AG04449 (cell line): ENCODE results near the gene RAC3.

Experiments used
- CTCF ChIA-PET: fragments of 350-600 bp; formaldehyde crosslinking; extraction: SDS; loops from one replicate; lab custom pipeline; 2021; ENCODE audit warnings: antibody characterized with exemption; lab: Yijun Ruan, JAX
- POLR2A ChIA-PET: fragments of 400-600, 350-600 bp; formaldehyde crosslinking; extraction: SDS; loops from one replicate; lab custom pipeline; 2020; ENCODE audit warnings: antibody characterized with exemption, inconsistent platforms; lab: Yijun Ruan, JAX
- DNase-seq: peaks from one replicate; pipeline ENCODE4 v3.0.0-alpha.2; 2010; ENCODE audit warnings: low read depth, low spot score
- H3K4me3 ChIP-seq: 2 replicates; pipeline ENCODE4 v1.5.1; 2011; ENCODE audit warnings: low read depth, mild to moderate bottlenecking, control low read depth, low read length
- TF ChIP-seq, protein P1 (sequence below): IDR thresholded peaks from one replicate; pipeline ENCODE4 v1.5.1; 2011; ENCODE audit warnings: mild to moderate bottlenecking, moderate library complexity, low read length, control low read depth, inconsistent platforms; ENCODE audit not compliant: insufficient read depth; ENCODE audit errors: missing control alignments

RAC3 gene

DNA sequence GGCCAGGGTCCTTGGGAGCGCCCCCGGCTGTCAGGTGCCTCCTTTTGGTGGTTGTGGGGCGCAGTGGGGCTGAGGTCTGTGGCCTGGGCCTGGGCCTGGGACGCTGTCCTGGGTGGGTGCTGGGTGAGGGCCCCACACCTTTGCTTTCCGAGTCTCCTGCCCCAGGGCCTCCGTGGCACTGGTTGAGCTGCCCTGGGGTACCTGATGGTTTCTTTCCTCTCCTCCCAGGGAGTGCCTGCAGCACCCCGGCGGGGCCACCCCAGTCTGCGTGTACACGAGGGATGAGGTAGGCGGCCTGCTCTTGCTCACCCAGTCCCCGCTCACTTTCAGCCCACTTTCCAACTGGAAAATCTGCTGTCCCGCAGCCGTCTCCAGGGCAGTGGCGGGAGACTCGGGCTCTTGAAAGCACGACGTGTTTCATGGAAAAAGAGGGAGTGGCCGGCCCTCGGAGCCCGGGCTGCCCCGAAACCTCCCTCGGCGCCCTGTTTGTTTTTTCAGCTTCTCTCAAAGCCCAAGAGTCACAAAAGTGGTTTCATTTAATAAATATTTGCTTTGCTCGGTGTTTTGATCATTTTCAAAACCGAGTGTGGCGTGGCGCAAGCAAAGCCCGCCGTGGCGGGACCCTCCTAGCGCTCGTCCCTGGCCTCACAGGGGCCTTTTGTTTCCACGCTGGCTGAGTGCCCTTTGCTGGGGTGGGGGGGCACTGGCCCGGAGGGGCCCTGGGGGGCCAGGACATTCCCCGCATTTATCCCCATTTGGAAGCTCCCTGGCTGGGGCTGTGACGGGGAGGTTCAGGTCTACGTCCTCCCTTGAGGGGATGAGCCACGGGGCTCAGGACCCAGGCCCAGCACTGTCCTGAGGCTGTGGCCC is 36.6 kb upstream of the RAC3 start:
- ChIA-PET POLR2A (no interaction called here), CTCF (interaction anchor here (0.8 to 1.1 kb wide), 2 partner anchors 14 to 35 kb away, joined by 3 read pairs; no protein-coding TSS in a partner anchor)
- TF ChIP-seq, protein P1, sequence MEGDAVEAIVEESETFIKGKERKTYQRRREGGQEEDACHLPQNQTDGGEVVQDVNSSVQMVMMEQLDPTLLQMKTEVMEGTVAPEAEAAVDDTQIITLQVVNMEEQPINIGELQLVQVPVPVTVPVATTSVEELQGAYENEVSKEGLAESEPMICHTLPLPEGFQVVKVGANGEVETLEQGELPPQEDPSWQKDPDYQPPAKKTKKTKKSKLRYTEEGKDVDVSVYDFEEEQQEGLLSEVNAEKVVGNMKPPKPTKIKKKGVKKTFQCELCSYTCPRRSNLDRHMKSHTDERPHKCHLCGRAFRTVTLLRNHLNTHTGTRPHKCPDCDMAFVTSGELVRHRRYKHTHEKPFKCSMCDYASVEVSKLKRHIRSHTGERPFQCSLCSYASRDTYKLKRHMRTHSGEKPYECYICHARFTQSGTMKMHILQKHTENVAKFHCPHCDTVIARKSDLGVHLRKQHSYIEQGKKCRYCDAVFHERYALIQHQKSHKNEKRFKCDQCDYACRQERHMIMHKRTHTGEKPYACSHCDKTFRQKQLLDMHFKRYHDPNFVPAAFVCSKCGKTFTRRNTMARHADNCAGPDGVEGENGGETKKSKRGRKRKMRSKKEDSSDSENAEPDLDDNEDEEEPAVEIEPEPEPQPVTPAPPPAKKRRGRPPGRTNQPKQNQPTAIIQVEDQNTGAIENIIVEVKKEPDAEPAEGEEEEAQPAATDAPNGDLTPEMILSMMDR = no peak
- no peak overlapping the region for H3K4me3 ChIP-seq
- DNase-seq = no peak

DNA sequence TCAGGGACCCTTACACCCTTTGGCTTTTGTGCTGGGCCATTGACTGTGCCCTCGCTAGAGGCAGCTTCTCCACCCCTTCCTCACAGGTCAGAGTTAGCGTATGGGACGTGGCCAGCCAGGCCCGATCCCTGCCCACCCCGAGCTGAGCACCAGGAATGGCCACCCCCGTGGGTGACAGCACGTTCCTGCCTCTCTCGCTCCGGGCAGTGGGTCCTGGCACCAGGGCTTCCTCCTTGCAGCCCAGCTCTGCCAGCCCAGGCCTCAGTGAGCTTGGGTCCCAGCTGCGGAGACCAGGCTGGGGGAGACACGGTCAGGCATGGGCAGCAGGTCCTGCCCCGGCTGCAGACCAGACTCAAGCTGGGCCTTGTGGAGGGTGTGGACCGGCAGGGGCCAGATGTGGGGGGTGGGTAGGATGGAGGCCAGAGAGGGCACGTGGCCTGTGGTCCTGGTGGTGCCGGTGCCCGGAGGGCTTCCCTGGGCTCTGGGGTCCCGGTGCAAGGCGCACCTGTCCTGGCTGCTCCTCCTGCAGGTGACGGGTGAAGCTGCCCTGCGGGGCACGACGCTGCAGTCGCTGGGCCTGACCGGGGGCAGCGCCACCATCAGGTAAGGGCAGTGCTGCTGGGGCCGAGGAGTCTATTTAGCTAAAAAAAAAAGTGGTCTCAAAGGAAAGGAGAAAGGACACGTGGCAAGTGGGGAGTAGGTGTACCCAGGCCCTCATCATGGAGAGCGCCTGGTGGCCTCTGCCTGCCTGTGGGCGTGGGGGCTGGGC is 35.8 kb upstream of the RAC3 start:
- DNase-seq = no peak
- ChIA-PET CTCF (interaction anchor here (1.5 kb wide), 1 partner anchor 26 kb away, joined by 5 read pairs; the partner anchor contains the start of gene CENPX), POLR2A (no interaction called here)
- no peak overlapping the region for H3K4me3 ChIP-seq
- TF ChIP-seq, protein P1 = no peak

DNA sequence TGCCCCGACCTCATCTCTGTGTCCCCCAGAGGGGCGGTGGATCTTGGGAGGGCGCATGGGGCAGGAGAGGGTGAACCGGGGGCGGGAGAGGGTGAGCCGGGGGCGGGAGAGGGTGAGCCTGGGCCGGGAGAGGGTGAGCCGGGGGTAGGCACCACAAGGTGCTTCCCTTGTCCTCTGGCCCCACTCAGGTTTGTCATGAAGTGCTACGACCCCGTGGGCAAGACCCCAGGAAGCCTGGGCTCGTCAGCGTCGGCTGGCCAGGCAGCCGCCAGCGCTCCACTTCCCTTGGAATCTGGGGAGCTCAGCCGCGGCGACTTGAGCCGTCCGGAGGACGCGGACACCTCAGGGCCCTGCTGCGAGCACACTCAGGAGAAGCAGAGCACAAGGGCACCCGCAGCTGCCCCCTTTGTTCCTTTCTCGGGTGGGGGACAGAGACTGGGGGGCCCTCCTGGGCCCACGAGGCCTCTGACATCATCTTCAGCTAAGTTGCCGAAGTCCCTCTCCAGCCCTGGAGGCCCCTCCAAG is 35.2 kb upstream of the RAC3 start:
- no peak for DNase-seq
- CTCF ChIA-PET = interaction anchor here (1.5 kb wide), 1 partner anchor 26 kb away, joined by 5 read pairs; the partner anchor contains the start of gene CENPX
- no peak overlapping the region for H3K4me3 ChIP-seq
- POLR2A ChIA-PET = no interaction called here
- TF ChIP-seq, protein P1 = no peak

DNA sequence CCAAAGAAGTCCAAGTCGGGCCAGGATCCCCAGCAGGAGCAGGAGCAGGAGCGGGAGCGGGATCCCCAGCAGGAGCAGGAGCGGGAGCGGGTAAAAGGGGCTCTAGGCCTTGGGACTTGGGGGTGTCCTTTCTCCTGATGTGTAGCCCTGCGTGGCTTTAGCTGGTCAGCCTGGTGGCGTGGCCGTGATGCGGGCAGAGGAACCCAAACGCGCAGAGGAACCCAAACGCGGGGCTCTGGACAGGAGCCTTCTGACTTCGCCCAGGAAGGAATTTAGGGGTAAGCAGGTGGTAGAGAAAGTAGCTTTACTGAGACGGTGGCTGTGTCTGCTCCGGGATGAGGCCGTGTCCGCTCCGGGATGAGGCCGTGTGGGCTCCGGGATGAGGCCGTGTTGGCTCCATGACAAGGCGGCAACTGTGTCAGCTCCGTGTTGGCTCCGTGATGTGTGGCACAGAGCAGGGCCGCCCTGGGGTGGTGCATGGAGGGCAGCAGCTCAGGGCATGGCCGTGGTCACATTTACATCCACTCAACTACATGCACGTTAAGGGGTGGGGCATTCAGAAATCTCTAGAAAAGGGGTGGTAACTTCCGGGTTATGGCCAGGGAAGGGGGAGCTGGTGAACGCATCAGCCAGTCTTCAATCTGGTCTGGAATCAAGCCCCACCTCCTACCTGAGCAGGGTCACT is 34.6 kb upstream of the RAC3 start:
- H3K4me3 ChIP-seq = no peak overlapping the region
- ChIA-PET POLR2A (no interaction called here), CTCF (interaction anchor here (1.5 to 1.7 kb wide), 2 partner anchors 25 to 37 kb away, joined by 5 to 6 read pairs; partner anchors contain the start of gene CENPX)
- DNase-seq = no peak
- TF ChIP-seq, protein P1 = no peak

DNA sequence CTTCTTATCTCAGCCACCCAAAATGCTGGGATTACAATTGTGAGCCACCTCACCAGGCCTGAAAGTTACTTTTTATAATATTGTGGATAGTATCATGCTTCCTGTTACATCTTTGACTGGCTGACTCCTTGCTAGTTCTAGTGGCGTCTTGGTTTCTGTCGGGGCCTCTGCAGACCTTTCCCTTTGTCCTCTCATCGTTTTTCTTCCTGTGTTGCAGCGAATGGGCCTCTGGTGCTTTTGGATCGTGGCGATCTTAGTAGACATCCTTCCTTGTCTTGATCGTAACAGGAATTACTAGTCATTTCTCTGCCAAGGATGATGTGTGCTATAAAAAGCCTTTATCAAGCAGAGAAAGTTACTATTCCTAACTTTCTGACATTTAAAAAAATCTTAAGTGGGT is 33.3 kb upstream of the RAC3 start:
- no peak for DNase-seq
- CTCF ChIA-PET = interaction anchor here (1.7 kb wide), 1 partner anchor 39 kb away, joined by 6 read pairs; no protein-coding TSS in a partner anchor
- POLR2A ChIA-PET = no interaction called here
- H3K4me3 ChIP-seq = no peak overlapping the region
- TF ChIP-seq, protein P1 = no peak
